Ectodermal cell (in vitro differentiated cells): ENCODE data around the gene HHIPL1.

ENCODE experiments used
- H3K27ac ChIP-seq: 2 replicates; pipeline ENCODE4 v1.7.0; 2013; ENCODE audit warnings: mild to moderate bottlenecking, low read depth, low read length; ENCODE audit not compliant: insufficient read depth, poor library complexity, severe bottlenecking
- H3K27me3 ChIP-seq: 2 replicates; pipeline ENCODE4 v1.7.0; 2013; ENCODE audit warnings: mild to moderate bottlenecking, low read length; ENCODE audit not compliant: insufficient read depth, control insufficient read depth, poor library complexity, severe bottlenecking
- H3K36me3 ChIP-seq: one replicate; pipeline ENCODE4 v1.7.0; 2013; ENCODE audit warnings: low read length; ENCODE audit not compliant: control insufficient read depth, insufficient read depth
- H3K4me1 ChIP-seq: one replicate; pipeline ENCODE4 v1.7.0; 2013; ENCODE audit warnings: low read length; ENCODE audit not compliant: control insufficient read depth, insufficient read depth
- H3K4me3 ChIP-seq: 2 replicates; pipeline ENCODE4 v1.7.0; 2013; ENCODE audit warnings: low read depth, low read length, control low read depth; ENCODE audit not compliant: insufficient read depth
- H3K9me3 ChIP-seq: 2 replicates; pipeline ENCODE4 v1.7.0; 2013; ENCODE audit warnings: mild to moderate bottlenecking, low read length, moderate library complexity; ENCODE audit not compliant: control insufficient read depth
- WGBS, 2 experiments: methylation state at CpG; one replicate each; pipeline ENCODE4 v1.1.7; 2013; ENCODE audit warnings: missing lambda C conversion rate in 2 of 2; 5-methylcytosine and 5-hydroxymethylcytosine counted together

HHIPL1 gene

GRCh38 chr14:99690636-99691035 is 45.7 kb downstream of the HHIPL1 start:
- WGBS, 2 experiments = 90 to 95% methylated on average over 5 of the region's 5 CpGs
- Histone ChIP-seq H3K9me3 (no peaks in the 10 kb centered on the region), H3K36me3 (no peaks in the 10 kb centered on the region), H3K27me3 (no peaks in the 10 kb centered on the region), H3K4me1 (no peaks in the 10 kb centered on the region), H3K27ac (no peak overlapping the region), H3K4me3 (no peak overlapping the region)

GRCh38 chr14:99691111-99691885 is 46.4 kb downstream of the HHIPL1 start:
- no peaks in the 10 kb centered on the region for H3K27me3 ChIP-seq
- WGBS, 2 experiments = 95 to 97% methylated on average over 13 of the region's 13 CpGs
- H3K36me3 ChIP-seq = no peaks in the 10 kb centered on the region
- no peak overlapping the region for H3K27ac ChIP-seq
- H3K4me3 ChIP-seq = no peak overlapping the region
- H3K4me1 ChIP-seq = no peaks in the 10 kb centered on the region
- no peaks in the 10 kb centered on the region for H3K9me3 ChIP-seq

DNA sequence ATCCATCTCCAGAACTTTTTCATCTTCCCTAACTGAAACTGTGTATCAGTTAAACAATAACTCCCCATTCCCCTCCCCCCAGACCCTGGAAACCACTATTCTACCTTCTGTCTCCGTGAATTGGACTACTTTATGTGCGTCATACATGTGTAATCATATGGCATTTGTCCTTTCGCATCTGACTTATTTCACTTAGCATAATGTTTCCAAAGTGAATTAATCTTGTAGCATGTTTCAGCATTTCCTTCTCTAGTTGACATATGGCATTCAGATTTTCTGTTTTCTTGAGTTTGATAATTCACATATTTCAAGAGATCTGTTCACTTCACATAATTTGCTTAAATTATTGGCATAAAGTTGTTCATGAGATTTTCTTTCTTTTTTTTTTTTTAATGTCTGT is 49.0 kb downstream of the HHIPL1 start:
- Histone ChIP-seq H3K9me3 (no peaks in the 10 kb centered on the region), H3K27ac (no peak overlapping the region), H3K4me1 (no peaks in the 10 kb centered on the region), H3K4me3 (no peak overlapping the region), H3K27me3 (no peaks in the 10 kb centered on the region), H3K36me3 (no peaks in the 10 kb centered on the region)
- 61 to 65% methylated on average over 3 of the region's 3 CpGs for whole genome bisulfite sequencing, 2 experiments

DNA sequence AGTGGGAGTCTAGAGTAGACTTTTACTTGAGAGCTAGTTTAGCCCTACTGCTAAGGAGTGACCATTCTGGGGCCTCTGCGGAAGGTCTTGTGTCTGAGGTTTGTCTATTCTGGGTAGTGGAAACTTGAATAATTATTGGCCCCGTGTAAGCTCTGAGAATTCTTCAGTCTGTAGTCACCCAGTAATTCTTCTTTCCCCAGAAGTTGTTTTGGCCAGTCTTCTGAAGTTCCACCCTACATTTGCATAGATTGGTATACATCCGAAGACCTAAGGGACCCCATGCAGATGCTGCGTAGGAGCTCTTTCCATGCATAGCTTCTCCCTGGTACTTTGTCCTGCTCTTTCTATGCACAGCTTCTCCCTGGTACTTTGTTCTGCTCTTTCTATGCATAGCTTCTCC is 52.0 kb downstream of the HHIPL1 start:
- Histone ChIP-seq H3K27ac (no peak overlapping the region), H3K27me3 (no peaks in the 10 kb centered on the region), H3K9me3 (no peaks in the 10 kb centered on the region), H3K36me3 (no peaks in the 10 kb centered on the region), H3K4me3 (no peak overlapping the region), H3K4me1 (no peaks in the 10 kb centered on the region)
- 86 to 91% methylated on average over 4 of the region's 4 CpGs for WGBS, 2 experiments

DNA sequence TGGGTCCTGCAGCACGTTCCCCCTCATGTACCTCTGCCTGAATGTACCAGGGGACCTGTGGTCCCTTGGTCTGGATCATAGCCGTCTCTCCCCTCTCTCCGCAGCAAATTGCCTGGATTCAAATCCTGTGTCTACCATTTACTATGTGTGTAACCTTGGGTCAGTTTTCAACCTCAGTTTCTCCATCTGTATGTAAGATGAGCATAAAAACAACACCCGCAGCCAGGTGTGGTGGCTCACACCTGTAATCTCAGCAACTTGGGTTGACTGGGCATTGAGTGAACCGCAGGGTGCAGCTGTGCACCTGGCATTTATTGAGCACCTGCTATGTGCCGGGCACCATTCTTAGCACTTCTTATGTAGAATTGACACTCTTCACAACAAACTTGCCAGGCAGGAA is 53.3 kb downstream of the HHIPL1 start:
- Histone ChIP-seq H3K4me1 (no peaks in the 10 kb centered on the region), H3K27me3 (no peaks in the 10 kb centered on the region), H3K4me3 (no peak overlapping the region), H3K36me3 (peaks cover 3% of the 10 kb centered on the region), H3K9me3 (peaks cover 3% of the 10 kb centered on the region), H3K27ac (no peak overlapping the region)
- 78 to 81% methylated on average over 6 of the region's 6 CpGs for WGBS, 2 experiments

GRCh38 chr14:99698642-99699041 is 53.7 kb downstream of the HHIPL1 start:
- H3K27ac ChIP-seq = no peak overlapping the region

DNA sequence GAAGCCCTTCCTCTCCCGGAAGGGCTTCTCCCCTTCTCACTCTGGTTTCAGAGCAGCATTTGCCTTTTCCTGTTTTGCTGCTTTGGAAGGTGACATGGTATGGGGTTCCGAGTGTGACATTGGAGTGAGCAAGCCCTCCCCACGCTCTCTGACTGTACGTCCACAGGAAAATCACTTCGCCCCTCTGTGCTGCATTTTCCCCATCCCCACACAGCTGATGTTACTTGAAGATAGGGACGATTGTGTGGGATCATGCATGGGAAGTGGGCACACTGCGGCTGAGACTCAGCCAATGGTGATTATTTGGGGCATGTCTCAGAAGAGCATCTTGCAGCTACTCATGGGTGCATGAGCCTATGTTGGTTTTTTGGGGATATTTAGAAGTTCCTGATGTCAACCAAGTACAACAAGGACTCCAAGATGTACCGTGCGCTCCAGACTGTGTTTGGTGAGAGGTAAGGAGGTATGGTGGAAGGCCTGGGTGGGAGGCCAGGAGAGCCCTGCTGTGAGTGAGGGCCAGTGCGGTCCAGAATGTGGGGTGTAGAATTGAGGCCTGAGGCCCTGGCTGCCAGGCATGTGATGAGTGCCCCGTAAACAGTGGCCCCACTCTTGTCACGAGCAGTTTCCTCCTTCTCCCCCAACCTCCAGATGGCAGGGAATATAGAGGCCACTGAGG is 54.3 kb downstream of the HHIPL1 start:
- no peaks in the 10 kb centered on the region for H3K27me3 ChIP-seq
- H3K36me3 ChIP-seq = peaks cover 9% of the 10 kb centered on the region
- no peaks in the 10 kb centered on the region for H3K4me1 ChIP-seq
- peaks cover 5% of the 10 kb centered on the region for H3K9me3 ChIP-seq
- H3K27ac ChIP-seq = no peak overlapping the region
- WGBS, 2 experiments = 95 to 96% methylated on average over 12 of the region's 12 CpGs
- H3K4me3 ChIP-seq = no peak overlapping the region

More at GRCh38 chr14:99698642-99699041, 53.7 kb downstream of the HHIPL1 start:
- peaks cover 5% of the 10 kb centered on the region for H3K9me3 ChIP-seq
- H3K36me3 ChIP-seq = peaks cover 7% of the 10 kb centered on the region
- 96% methylated on average over 5 of the region's 5 CpGs for WGBS, 2 experiments
- H3K4me3 ChIP-seq = no peak overlapping the region
- H3K4me1 ChIP-seq = no peaks in the 10 kb centered on the region
- H3K27me3 ChIP-seq = no peaks in the 10 kb centered on the region

GRCh38 chr14:99699861-99700260 is 54.9 kb downstream of the HHIPL1 start:
- 96% methylated on average over 16 of the region's 16 CpGs for WGBS, 2 experiments

GRCh38 chr14:99700379-99700778 is 55.5 kb downstream of the HHIPL1 start:
- no peaks in the 10 kb centered on the region for H3K27me3 ChIP-seq
- no peak overlapping the region for H3K4me3 ChIP-seq
- peaks cover 9% of the 10 kb centered on the region for H3K36me3 ChIP-seq
- no peaks in the 10 kb centered on the region for H3K4me1 ChIP-seq
- peaks cover 5% of the 10 kb centered on the region for H3K9me3 ChIP-seq
- no peak overlapping the region for H3K27ac ChIP-seq
- 95% methylated on average over 5 to 6 of the region's 6 CpGs for WGBS, 2 experiments

More at GRCh38 chr14:99699861-99700260, 54.9 kb downstream of the HHIPL1 start:
- Histone ChIP-seq H3K9me3 (peaks cover 5% of the 10 kb centered on the region), H3K4me3 (no peak overlapping the region), H3K27me3 (no peaks in the 10 kb centered on the region), H3K4me1 (no peaks in the 10 kb centered on the region), H3K36me3 (peaks cover 9% of the 10 kb centered on the region), H3K27ac (no peak overlapping the region)

GRCh38 chr14:99701260-99701659 is 56.3 kb downstream of the HHIPL1 start:
- peaks cover 9% of the 10 kb centered on the region for H3K36me3 ChIP-seq
- WGBS, 2 experiments = 100% methylated on average over 1 of the region's 1 CpG

More at GRCh38 chr14:99701260-99701659, 56.3 kb downstream of the HHIPL1 start:
- Histone ChIP-seq H3K4me1 (no peaks in the 10 kb centered on the region), H3K4me3 (no peak overlapping the region), H3K27ac (no peak overlapping the region), H3K9me3 (peaks cover 5% of the 10 kb centered on the region), H3K27me3 (no peaks in the 10 kb centered on the region)
